HG02678 (cell line): ENCODE data around the gene FAM184A.
"Not testable (repeated sequence)": the region's sequence is repeated elsewhere in the genome, so short reads cannot be mapped to it uniquely, and the experiment has no call there.

ENCODE experiments used
- ATAC-seq: cut with Tn5 transposase; IDR thresholded peaks from one replicate; pipeline ENCODE4 v1.9.1; 2021; ENCODE audit warnings: mild to moderate bottlenecking, moderate library complexity; ENCODE audit not compliant: unreplicated experiment

FAM184A gene

DNA sequence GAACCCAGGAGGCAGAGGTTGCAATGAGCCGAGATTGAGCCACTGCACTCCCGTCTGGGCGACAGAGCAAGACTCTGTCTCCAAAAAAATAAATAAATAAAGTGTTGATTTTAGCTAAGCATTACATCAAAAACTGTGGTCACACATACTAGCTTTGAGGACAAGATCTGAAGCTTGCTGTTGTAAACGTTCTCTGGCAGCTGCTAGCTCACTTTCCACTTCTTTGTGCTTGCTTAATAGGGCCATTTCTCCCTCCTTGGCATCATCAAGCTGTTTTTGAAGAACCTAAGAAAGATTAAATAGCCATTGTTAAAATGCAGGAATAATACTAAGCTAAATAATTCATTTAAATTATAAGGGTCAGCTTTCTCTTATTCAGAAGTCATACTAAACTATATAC is 55.7 kb downstream of the FAM184A start:
- ATAC-seq: no peak

DNA sequence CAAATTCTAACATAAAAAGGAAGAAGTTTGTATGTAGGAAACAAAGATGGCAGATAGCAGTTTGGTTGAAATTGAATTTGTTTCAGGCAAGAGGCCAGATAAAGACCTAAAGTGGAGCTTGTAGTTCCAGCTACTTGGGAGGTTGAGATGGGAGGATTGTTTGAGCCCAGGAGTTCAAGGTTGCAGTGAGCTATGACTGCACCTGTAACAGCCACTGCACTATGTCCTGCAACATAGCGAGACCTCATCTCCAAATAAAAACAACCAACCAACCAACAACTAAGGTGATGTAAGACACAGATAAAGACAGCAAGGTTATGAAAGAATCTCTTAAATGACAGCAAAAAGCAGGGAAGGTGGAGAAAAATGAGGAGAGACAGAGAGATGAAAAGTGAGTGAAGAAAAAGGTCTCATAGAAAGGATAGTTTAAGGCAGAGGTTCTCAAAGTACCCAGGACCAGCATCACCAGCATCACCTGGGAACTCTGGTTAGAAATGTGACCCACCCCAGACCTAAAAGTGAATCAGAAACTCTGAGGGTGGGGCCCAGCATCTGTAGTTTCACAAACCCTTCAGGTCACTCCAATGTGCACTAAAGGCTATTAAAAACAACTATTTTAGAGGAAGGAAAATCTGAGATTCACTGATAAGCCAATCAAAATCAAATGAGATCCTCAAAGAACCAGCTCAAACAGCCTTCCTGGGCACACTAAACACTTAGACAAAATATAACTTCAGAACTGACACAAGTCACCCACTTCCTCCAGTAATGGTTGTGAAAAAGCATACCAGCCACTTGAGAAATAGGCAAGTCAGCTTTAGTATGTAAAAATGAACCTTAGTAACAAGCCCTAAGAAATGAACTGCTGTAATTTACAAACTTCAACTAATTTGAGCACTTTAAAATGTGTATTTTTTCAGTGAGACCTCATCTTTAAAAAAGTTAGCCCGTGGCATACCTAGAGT is 57.6 kb downstream of the FAM184A start:
- ATAC-seq: no peak

DNA sequence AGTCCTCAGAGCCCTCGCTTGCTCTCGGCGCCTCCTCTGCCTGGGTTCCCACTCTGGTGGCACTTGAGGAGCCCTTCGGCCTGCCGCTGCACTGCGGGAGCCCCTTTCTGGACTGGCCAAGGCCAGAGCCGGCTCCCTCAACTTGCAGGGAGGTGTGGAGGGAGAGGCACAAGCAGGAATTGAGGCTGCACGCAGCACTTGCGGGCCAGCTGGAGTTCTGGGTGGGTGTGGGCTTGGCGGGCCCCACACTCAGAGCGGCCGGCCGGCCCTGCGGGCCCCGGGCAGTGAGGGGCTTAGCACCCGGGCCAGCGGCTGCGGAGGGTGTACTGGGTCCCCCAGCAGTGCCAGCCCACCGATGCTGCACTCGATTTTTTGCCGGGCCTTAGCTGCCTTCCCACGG is 63.3 kb downstream of the FAM184A start:
- ATAC-seq: not testable (repeated sequence)

DNA sequence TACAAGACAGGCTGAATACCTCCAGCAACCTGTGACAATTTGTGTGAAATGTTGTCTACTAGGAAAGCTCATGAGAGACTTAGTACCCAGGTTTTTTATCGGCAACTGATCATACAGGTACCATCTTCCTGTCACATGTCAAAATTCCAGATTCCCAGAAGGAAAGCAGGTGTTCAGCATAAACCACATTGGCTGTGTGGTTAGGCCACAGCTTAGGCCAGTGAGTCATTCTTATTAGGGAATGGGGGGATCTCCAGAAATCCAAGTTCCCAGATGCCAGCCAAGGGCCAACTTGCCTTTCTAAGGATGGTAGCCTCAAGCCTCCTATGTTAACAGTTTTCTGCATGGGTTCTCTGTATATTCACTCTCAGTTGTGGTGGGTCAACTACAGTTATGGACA is 65.9 kb downstream of the FAM184A start:
- ATAC-seq: no peak

DNA sequence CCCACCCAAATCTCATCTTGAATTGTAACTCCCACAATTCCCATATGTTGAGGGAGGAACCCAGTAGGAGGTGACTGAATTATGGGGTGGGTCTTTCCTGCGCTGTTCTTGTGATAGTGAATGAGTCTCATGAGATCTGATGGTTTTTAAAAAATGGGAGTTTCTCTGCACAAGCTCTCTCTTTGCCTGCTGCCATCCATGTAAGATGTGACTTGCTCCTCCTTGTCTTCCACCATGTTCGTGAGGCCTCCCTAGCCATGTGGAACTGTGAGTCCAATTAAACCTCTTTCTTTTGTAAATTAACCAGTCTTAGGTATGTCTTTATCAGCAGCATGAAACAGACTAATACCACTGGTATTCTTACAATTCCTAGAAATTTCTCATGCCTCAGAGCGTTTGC is 69.2 kb downstream of the FAM184A start:
- ATAC-seq: not testable (repeated sequence)

DNA sequence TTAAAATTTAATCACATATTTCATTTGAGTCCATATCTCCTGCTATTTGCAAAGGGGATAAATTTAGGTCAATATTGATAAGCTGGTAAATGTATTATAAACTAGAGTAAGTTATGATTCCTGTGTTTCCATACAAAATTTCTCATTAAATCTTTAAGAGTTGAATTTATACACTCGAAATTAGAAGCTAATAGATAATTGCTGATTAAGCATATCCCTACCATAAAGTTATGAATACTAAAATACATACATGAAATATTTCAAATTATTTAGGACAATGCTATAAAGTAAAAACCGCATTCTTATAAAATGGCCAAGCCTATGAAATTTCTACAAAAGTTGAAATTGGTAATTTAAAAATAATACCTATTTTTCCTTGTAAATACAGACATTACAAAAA is 71.5 kb downstream of the FAM184A start:
- ATAC-seq: no peak

DNA sequence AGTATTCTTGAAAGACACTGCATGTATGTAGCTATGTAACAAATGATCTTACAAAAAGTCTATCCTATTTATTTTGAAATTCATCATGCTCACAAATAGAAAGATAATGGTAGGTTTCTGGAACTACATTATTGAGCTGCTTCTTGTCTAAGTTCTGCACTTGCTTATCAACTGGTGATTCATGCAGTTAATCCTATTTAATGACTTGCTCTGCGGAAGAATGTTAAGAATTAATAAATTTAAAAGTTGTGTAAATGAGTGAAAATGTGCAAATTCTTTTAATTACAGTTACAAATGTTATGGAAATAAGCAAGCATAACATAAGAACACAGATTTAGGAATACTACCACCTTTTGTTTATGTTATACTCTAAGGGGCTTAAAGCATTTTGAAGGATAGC is 76.4 kb downstream of the FAM184A start:
- ATAC-seq: no peak

DNA sequence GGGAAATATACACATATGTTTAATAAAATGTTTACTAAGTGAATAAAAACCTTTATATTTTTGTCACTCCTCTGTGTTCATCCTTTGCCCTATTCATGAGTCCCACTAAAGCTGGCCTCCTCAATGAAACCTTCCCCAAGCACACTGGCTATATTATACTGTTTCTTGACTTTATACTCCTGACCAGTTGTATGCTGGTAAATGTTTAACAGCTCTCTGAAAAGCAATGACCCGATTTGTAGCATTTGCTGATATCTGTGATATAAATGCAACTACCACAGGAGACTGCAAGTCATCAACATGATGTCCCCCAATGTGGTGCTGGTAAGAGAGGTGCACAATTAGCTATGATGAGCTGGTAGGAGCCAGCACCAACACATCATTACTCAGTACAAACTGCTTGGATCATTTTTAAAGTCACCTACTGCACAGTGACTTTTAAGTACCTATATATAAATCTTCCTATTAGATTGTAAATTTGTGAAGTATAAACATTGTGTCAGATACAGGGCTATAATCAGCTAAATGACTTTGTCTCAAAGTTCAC is 78.9 kb downstream of the FAM184A start:
- no peak for ATAC-seq

DNA sequence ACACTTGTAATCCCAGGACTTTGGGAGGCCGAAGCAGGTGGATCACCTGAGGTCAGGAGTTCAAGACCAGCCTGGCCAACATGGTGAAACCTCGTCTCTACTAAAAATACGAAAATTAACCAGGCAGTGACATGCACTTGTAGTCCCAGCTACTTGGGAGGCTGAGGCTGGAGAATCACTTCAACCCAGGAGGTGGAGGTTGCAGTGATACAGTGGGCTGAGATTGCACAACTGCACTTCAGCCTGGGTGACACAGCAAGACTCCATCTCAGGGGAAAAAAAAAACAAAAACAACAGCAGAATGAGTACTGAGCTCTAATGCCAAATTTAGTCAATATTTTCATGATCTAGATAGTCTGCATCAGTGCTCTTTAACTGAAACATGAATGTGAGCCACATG is 81.0 kb downstream of the FAM184A start:
- not testable (repeated sequence) for ATAC-seq

DNA sequence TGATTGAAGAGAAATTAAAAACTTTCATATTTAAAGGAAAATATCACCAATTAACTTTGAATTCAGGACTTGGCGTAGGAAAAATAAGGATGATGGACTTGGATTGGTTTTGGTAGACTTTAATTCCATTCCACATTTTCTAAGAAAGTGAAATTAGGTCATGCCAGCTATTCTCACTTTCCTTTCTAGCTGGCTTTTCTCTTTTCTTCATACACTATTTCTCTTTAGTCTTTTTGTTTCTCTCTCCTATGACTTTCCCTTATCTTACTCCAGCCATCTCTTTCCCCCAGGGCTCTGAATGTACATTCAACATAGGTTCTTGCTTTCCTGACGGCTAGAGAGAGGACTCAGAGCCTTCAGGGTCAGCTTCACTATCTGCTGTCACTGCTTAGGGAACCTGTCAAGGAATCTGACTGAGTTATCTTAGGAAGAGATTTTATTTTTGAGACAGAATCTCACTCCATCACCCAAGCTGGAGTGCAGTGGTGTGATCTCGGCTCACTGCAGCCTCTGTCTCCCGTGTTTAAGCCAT is 82.1 kb downstream of the FAM184A start:
- no peak for ATAC-seq

DNA sequence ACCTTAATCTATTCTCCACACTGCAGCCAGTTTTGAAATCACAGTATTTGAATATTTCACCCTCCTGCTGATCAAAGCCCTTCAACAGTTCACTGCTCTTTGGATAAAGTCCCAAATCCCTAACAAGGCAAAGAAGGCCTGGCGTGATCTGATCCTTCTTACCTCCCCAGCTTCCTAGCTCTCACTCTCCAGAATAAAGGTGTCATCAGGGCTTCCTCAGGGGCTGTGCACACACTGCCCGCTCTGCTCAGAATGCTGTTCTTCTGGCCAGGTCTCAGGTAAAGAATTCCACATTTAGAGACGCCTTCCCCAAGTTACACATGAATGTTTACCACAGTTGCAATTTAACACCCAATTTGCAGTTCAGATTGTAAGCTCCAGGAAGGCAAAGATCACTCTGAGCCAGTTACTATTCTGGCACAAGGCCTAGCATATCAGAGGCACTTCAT is 84.6 kb downstream of the FAM184A start:
- no peak for ATAC-seq

DNA sequence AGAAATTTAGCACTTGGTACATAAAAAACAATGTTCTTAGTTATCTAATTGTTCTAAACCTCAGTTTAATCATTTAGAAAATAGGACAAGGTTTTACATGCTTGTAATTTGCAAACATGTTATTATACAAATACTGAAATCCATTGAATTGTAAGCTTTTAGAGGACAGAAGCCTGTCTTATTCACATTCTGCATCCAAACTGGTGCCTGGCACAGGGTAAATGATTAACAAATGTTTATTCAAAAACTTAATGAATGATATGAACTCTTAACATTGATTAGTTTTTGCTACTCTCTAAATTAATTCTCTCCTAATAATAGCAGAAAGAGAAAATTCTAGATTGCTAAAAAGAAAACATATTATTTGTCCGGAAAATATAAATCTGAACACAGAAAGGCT is 85.1 kb downstream of the FAM184A start:
- no peak for ATAC-seq

DNA sequence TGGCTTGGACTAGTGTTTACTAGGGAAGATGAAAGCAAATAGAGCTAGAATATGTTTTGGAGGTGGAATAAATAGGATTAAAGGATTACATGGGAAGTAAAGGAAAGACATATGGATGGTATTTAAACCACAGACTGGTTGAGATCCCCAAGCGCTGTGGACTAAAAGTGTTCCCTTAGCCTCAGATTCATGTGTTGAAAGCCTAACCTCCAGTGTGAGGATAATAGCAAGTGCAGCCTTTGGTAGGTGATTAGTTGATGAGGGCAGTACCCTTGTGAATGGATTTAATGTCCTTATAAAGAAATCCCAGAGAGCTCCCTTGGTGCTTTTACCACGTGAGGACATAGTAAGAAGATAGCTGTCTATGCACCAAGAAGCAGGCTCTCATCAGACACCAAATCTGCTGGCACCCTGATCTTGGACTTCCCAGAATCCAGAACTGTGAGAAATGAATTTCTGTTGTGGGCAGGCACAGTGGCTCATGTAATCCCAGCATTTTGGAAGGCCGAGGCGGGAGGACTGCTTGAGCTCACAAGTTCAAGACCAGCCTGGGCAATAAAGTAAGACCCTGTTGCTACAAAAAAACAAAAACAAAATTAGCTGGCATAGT is 86.2 kb downstream of the FAM184A start:
- no peak for ATAC-seq

DNA sequence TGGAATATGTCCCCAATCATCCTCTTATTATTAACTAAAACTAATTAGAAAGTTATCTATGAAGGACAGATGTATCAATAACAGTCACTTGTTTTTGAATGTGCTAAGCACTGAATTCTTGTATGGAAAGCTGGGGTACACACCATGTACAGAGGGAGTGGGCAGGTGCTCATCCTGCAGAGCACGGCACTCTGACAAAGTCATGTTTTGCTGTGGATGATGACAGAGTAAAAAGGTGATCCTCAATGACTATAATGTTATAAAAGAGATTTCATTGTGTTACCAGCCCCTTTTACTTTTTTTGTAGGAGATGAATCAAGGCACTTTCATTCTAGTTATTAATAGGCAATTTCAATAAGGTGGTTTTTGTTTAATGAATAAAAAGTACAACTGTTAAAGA is 92.2 kb downstream of the FAM184A start:
- ATAC-seq: no peak

DNA sequence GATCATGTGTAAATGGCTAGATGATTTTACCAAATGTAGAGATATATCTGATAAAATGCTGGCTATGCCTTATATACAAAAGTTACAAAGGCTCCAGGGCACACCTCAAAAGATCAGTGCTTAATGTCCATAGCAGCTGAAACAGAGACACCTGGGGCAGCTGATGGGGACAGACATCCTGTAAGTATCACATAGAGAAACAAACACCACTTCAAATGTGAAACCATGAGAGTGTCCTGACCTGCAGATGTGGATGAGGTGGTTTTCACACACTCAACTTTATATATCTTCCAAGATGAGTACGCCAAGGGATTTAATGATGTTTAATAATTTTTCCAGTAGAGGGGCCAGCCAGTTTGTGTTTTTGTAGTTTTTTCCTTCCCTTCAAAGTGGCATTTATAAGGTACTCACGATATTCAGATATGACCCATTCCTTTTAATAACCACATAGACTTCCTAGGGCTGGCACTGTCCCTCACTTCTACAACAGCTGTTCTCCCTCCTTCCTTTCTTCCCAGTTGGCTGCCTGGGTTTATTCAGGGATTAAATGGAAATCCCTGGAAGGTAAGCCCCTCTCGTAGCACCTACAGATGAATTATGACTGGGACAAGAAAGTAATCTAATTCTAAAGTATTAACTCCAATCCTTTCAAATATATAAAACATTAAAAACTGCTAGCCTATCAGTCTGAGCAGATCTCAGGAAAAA is 93.2 kb downstream of the FAM184A start:
- ATAC-seq: no peak

DNA sequence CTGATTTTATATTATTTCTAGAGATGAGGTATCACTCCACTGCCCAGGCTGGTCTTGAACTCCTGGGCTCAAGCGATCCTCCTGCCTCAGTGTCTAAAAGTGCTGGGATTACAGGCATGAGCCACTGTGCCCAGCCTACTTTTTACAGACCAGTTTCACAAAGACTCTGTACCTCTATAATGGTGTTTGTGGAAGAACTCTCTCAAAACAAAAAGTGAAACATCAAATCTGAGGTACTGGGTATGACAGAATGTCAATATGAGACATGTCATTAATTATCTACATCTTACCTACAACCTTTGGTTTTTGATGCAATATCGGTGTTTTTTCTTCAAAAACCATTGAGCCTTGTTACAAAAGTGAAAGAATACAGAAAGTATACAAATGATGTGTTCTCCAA is 94.1 kb downstream of the FAM184A start:
- ATAC-seq: no peak

DNA sequence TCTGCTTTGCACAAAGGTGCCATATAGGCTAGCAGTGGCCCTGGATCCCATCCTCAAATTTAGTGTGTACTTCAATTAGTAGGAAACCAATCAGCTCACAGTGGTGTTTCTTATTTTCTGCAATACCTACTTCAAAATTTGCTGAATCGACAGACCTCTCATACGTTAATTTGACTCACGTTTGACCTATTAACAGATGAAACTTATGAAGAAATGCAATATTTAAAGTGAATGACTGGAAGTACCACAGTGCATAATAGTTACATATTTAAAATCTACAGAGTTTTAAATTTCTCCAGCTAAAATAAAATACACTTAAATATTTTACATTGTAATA is 95.9 kb downstream of the FAM184A start:
- ATAC-seq: no peak

DNA sequence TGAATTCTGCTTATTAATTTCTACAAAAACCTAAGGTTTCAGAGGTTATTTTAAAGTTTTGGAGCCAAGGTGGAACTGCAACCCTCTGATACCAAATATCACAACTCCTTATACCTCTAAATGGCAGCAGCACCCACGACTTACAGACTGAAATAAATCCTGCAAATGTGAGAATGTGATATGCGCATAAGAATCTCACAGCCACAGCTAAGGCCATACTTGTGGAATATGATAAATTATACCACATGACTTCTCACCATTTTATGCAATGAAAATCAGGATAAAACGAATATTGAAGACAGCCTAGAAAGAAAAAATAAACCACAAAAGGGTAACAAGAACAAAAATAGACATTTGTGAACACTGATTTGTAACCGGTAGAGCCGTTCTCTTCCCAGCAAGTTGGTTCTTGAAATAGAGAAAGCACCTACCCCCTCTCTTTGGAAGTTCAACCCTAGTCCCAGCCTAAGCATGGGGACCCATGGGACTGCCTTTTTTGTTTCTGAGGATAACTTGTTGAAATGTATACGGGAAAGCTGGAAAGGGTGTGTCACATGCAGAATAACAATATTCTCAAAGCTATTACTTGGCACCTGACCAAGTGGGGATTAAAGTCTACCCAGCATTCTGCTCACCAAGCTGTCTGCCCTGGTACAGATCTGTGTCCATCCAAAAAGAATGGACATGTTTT is 96.4 kb downstream of the FAM184A start:
- no peak for ATAC-seq

DNA sequence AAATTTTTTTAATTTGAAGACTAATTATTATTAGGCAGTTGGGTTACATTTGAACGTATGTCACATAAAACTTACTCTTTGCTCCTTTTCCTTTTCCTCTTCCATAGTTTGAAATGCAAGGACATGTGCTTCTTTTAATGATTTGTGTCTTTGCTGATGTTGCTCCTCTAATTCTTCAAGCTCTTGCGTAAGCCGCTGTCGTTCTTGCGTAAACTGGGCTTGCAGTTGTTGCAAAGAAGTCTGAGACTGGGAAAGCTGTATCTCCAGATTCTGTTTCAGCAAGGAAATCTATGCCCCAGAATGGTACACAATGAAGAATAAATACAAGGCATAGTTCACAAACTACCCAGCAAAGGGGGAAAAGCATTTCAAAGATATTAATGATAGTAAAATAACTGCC is 98.4 kb downstream of the FAM184A start:
- no peak for ATAC-seq

DNA sequence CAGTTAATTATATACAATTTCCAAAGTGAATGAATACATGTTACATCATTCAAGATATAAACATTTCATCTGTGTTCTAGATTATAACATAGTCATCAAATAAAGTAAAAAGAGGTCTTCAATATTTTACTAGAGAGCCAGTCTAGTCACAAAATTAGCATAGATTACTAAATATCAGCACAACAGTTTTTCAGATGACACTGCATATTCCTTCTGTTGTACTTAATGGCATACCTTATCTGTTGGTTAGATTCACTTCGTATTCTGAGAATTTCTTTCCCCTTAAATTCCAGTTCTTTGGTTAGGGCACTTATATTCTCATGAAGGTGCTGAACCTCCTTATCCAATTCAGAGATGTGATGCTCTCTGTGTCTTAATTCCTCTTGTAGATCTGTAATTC is 103.7 kb downstream of the FAM184A start:
- ATAC-seq: no peak

DNA sequence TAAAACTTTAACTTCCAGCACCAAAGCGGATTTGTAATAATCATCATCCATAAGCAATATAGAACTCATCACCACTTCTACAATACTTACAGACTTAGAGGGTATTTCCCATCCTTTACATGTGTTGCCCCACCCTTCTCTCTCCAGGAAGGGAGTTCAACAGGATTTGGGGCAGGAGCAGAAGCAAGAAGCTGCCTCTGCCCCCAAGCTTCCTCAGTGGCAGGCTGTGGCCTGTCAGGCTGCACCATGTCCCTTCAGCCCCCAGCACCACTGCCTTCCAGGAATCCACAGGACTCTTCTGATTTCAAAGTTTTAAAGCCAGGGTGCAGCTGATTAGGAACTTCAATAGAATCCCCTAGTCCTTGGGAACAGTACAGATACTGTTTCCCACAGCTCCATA is 106.8 kb downstream of the FAM184A start:
- ATAC-seq: no peak
